Osteocyte (in vitro differentiated cells): ENCODE measurements around the gene ZNF638. TPM values are rescaled to one million over a fixed set of nuclear protein-coding genes. Genes with fewer than 3 reads are reported as not detected.
"Not testable (repeated sequence)": the region's sequence is repeated elsewhere in the genome, so short reads cannot be mapped to it uniquely, and the experiment has no call there.

Experiments
- DNase-seq: peaks from one replicate; pipeline ENCODE4 v3.0.0; 2021; ENCODE audit warnings: mixed read lengths; ENCODE audit not compliant: unreplicated experiment; ENCODE audit errors: extremely low spot score
- H3K27ac Mint-ChIP-seq: one replicate; pipeline ENCODE4 v1.8.0; 2021; ENCODE audit warnings: mild to moderate bottlenecking, mixed read lengths; ENCODE audit not compliant: unreplicated experiment
- H3K27me3 Mint-ChIP-seq: one replicate; pipeline ENCODE4 v1.8.0; 2021; ENCODE audit warnings: mixed read lengths; ENCODE audit not compliant: unreplicated experiment
- H3K36me3 Mint-ChIP-seq: one replicate; pipeline ENCODE4 v1.8.0; 2021; ENCODE audit warnings: mixed read lengths; ENCODE audit not compliant: unreplicated experiment
- H3K4me1 Mint-ChIP-seq: one replicate; pipeline ENCODE4 v1.8.0; 2021; ENCODE audit warnings: mixed read lengths; ENCODE audit not compliant: unreplicated experiment
- H3K4me3 Mint-ChIP-seq: one replicate; pipeline ENCODE4 v1.8.0; 2021; ENCODE audit warnings: mild to moderate bottlenecking, moderate library complexity, mixed read lengths; ENCODE audit not compliant: unreplicated experiment
- H3K9me3 Mint-ChIP-seq: one replicate; pipeline ENCODE4 v1.8.0; 2021; ENCODE audit warnings: mixed read lengths; ENCODE audit not compliant: unreplicated experiment
- total RNA-seq: library from RNA; stranded (reverse); gene quantifications from 2 replicates; pipeline ENCODE4 v1.2.1, GENCODE V29; 2021
- TF ChIP-seq, protein P1 (sequence below): fragments of 200-600 bp; sonication (generic); IDR thresholded peaks from 2 replicates; pipeline ENCODE4 v1.5.0; 2021; ENCODE audit warnings: antibody characterized with exemption, mild to moderate bottlenecking, moderate library complexity

The ZNF638 gene
- total RNA-seq, 1 donor from 2014 or later, result 123 TPM

DNA sequence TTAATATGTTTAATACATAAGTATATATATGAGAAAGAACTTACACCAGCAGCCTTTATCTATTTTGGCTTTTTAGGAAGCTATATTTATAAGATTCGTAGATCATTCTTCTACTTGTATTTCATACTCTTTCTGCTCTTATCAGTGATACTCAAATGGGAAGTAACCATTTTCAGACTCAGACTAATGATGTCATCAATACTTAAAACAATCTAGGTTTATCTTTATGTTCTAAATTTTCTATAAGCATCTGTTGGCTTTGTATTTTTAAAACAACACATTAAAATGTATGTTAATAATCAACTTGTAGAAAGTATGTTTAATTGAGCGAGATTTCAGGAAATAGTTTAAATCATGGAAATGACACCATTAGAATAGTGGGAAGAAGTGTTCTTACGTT, 70.8 kb downstream of the ZNF638 start:
- Mint-ChIP-seq H3K9me3 (no peaks in the 10 kb centered on the region), H3K36me3 (peaks cover 69% of the 10 kb centered on the region), H3K4me3 (no peak overlapping the region), H3K27ac (no peak overlapping the region), H3K27me3 (no peaks in the 10 kb centered on the region), H3K4me1 (no peaks in the 10 kb centered on the region)
- no peak for DNase-seq
- TF ChIP-seq, protein P1, sequence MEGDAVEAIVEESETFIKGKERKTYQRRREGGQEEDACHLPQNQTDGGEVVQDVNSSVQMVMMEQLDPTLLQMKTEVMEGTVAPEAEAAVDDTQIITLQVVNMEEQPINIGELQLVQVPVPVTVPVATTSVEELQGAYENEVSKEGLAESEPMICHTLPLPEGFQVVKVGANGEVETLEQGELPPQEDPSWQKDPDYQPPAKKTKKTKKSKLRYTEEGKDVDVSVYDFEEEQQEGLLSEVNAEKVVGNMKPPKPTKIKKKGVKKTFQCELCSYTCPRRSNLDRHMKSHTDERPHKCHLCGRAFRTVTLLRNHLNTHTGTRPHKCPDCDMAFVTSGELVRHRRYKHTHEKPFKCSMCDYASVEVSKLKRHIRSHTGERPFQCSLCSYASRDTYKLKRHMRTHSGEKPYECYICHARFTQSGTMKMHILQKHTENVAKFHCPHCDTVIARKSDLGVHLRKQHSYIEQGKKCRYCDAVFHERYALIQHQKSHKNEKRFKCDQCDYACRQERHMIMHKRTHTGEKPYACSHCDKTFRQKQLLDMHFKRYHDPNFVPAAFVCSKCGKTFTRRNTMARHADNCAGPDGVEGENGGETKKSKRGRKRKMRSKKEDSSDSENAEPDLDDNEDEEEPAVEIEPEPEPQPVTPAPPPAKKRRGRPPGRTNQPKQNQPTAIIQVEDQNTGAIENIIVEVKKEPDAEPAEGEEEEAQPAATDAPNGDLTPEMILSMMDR, result no peak

DNA sequence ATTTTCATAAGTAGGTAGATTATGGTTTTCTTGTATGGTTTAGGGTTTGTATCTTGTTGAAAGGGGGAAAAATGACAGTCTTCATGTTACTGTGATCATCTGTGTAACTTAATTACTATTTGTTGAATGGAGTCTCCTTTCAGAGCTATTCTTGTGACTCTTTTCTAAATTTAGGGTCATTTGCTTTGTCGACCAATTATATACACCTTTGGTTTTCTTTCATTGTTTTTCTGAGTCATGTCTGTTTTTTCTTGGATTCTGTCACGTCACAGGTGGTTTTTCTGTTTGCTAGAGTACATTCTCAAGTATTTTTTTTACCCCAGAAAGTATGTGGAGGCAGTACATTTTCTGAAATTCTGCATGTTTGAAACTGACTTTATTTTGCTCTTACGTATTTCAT, 78.0 kb downstream of the ZNF638 start:
- H3K4me3 Mint-ChIP-seq, result no peak overlapping the region
- no peaks in the 10 kb centered on the region for H3K4me1 Mint-ChIP-seq
- TF ChIP-seq, protein P1, result no peak
- no peaks in the 10 kb centered on the region for H3K9me3 Mint-ChIP-seq
- H3K36me3 Mint-ChIP-seq, result peaks cover 44% of the 10 kb centered on the region
- H3K27ac Mint-ChIP-seq, result no peak overlapping the region
- H3K27me3 Mint-ChIP-seq, result no peaks in the 10 kb centered on the region
- DNase-seq, result no peak

DNA sequence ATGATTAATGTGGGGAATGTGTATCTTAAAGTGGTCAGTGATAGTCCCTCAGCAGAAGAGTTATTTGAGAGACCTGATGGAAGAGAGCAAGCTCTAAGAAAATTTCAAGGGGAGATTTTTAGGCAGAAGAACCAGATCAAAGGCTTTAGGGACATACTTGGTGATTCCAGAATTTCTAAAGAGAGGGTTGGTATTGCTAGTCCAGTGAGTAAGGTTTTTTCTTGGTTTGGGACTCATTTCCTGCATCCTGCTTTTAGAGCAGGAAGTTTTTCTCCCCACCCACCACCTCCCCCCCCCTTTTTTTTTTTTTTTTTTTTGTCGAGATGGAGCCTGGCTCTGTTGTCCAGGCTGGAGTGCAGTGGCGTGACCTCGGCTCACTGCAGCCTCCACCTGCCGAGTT, 79.1 kb downstream of the ZNF638 start:
- Mint-ChIP-seq H3K27ac (peak overlapping the region; percentile 1), H3K36me3 (peaks cover 33% of the 10 kb centered on the region)

DNA sequence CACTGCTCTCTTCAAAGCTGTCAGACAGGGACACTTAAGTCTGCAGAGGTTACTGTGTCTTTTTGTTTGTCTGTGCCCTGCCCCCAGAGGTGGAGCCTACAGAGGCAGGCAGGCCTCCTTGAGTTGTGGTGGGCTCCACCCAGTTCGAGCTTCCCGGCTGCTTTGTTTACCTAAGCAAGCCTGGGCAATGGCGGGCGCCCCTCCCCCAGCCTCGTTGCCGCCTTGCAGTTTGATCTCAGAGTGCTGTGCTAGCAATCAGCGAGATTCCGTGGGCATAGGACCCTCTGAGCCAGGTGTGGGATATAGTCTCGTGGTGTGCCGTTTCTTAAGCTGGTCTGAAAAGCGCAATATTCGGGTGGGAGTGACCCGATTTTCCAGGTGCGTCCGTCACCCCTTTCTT, 85.3 kb downstream of the ZNF638 start:
- H3K4me1 Mint-ChIP-seq, H3K27ac Mint-ChIP-seq, H3K27me3 Mint-ChIP-seq, DNase-seq, H3K36me3 Mint-ChIP-seq, H3K9me3 Mint-ChIP-seq: not testable (repeated sequence)
- peak overlapping the region; percentile 72 for H3K4me3 Mint-ChIP-seq

More for the DNA sequence above, 79.1 kb downstream of the ZNF638 start:
- H3K4me3 Mint-ChIP-seq, result no peak overlapping the region
- no peaks in the 10 kb centered on the region for H3K9me3 Mint-ChIP-seq
- no peaks in the 10 kb centered on the region for H3K27me3 Mint-ChIP-seq
- TF ChIP-seq, protein P1, result no peak
- no peaks in the 10 kb centered on the region for H3K4me1 Mint-ChIP-seq
- DNase-seq, result no peak

DNA sequence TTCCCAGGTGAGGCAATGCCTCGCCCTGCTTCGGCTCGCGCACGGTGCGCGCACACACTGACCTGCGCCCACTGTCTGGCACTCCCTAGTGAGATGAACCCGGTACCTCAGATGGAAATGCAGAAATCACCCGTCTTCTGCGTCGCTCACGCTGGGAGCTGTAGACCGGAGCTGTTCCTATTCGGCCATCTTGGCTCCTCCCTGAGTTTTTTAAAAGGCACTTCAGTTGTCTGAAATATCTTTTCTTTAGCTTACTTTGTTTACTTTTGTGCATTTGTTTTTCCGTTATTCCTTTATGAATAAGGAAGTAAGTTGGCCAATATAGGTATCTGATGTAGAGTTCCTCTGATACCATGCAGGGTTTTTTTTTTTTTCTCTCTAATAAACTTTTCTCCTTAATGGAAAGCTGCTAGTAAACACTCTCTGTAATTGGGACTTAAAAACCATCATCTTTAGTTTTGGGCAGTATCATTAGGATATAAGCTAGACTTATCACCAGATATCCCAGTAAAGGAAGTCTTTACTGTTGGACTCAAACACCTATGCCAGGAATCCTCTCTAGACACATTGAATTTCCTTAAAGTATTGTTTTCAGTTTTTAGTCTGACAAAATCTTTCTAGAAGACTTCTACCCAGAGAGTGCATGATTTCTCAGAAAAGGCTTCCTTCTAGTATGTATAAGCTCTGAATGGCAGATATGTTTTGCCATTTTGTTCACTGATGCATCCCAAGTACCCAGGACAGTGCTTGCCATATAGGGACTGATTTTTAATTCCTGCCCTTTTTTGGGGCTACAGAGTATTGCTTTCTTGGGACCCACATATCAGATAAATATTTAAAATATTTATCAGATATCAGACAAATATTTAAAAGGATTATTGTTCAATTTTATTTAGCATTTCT, 86.0 kb downstream of the ZNF638 start:
- Mint-ChIP-seq H3K27ac (peak overlapping the region; percentile 82), H3K4me1 (peaks cover 6% of the 10 kb centered on the region), H3K4me3 (peak overlapping the region; percentile 72)

More for the DNA sequence above, 86.0 kb downstream of the ZNF638 start:
- DNase-seq, result no peak
- TF ChIP-seq, protein P1, result no peak
- no peaks in the 10 kb centered on the region for H3K9me3 Mint-ChIP-seq
- H3K27me3 Mint-ChIP-seq, result no peaks in the 10 kb centered on the region
- peaks cover 9% of the 10 kb centered on the region for H3K36me3 Mint-ChIP-seq
